Measurements from ENCODE around the gene PTPRM.
"Not testable (repeated sequence)": the region's sequence is repeated elsewhere in the genome, so short reads cannot be mapped to it uniquely, and the experiment has no call there.

Gene PTPRM

DNA sequence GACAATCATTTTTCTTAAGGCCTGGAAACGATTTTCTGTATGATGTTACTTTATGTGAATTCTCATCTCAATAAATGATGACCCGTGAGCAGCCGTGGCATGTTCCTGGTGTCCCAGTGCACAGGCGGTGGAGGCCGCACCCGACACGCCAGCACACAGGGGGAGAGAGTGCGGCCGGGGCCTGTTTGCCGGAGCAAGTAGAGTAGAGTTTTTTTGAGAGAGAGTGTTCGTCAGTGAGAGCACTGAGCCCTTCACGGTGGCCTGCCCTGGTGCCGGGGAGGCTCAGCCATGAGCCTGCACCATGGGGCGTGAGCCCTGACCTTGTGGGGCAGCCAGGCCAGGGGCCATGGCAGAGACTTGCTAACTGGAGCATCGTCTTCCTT is 839.7 kb downstream of the PTPRM start:
- DNase-seq: no peak

DNA sequence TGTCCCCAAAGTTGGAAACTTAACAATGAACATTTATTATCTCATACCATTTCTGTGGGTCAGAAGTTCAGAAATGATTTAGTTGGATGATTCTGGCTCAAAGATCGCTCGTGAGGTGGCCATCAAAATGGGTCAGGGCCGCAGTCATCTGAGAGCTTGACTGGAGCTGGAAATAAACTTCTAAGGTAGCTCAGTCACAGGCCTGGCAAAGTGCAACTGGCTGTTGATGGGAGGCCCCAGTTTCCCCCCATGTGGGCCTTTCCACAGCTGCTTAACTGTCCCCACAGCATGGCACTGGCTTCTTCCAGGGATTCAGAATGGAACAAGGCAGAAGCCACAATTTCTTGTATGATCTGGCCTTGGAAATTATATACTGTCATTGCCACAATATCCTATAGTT is 842.0 kb downstream of the PTPRM start:
- DNase-seq: no peak

DNA sequence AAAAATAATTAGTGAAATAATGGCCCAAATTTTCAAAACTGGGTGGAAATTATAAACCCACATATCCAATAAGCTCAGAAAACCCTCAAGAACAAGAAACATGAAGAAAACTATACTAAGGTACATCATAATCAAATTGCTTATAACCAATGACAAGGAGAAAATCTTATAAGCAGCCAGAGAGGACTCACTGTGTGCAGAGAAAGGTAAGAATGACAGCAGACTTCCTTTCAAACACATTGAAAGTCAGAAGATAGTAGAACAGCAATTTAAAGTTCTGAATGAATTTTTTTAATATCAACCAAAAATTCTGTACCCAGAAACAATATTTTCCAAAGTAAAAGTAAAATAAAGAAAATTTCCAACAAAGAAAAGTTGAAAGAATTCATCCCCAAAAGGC is 844.4 kb downstream of the PTPRM start:
- DNase-seq: no peak

DNA sequence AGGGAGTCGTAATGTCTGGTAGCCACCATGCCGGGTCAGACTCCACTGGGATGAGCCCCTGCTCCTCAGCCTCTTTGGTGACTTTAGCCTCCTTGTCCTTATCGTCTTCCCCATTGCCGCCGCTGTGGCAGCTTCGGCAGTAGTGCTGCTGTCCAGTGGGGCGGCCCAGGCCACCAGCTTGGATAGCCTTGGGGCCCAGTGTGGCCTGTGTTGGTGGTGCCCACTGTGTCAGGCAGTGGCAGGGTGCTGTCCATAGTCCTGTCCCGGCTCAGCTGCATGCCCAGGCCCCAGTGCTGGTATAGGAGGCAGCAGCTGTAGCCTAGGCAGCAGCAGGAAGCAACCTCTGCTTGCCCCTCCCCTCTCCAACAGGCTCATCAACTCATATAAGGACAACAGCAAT is 845.0 kb downstream of the PTPRM start:
- no peak for DNase-seq

DNA sequence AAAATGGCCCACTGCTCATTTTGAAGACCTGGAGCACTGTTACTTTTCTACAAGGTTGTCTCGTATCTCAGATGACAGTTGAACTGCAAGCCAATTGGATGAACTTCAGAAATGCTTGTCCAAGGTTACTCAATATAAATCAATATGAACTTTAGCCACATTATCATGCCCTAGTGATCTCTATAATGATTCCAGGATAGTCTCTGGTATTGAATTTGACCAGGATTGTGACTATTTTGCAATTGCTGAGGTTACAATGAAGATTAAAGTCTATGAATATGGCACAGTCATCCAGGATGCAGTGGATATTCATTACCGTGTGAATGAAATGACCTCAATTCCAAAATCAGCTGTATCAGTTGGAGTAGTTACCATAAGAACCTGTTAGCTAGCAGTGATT is 846.1 kb downstream of the PTPRM start:
- DNase-seq: no peak

DNA sequence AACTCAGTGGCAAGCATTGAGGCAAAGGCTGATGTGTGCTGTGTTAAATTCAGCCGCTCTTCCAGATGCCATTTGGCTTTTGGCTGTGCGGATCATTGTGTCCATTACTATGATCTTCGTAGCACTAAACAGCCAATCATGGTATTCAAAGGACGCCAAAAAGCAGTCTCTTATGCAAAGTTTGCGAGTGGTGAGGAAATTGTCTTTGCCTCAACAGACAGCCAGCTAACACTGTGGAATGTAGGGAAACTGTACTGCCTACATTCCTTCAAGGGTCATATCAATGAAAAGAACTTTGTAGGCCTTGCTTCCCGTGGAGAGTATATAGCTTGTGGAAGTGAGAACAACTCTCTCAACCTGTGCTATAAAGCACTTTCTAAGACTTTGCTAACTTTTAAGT is 846.6 kb downstream of the PTPRM start:
- no peak for DNase-seq

DNA sequence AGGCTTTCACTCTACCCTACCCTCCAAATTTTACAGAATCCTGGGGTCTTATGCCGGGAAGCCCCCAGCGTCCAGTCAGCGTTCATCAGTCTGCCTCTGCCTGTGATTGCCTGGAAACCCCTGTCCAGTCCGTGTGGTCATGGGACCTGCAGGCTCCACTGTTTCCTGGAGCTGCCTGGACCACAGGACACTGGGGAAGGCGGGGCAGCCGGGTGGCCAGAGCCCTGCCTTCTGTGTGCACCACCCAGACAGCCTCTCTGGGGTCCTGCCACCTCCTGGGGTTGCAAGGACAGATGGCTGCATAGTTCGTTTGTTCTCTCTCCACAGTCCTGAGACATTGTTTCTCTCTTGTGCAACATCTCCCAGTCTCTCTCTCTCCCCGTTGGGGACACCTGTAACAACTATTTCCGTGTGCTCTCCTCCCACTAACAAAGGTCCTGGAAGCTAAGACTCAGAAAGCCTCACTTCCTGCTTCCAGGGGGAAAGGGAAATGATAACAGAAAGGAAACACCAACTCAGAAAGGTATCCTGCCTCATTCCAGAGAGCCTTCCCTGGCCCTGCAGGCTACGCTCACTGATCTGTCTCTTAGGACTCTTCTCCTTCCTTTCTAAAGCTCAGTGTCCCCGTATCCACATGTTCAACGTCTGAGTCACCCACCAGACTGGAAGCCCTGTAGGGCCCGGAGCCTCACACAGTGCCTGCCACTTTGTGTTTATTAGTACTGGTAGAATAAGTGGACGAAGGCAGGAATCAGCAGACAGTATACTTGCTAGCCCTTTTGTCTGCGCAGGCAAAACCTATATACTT is 849.3 kb downstream of the PTPRM start:
- no peak for DNase-seq

DNA sequence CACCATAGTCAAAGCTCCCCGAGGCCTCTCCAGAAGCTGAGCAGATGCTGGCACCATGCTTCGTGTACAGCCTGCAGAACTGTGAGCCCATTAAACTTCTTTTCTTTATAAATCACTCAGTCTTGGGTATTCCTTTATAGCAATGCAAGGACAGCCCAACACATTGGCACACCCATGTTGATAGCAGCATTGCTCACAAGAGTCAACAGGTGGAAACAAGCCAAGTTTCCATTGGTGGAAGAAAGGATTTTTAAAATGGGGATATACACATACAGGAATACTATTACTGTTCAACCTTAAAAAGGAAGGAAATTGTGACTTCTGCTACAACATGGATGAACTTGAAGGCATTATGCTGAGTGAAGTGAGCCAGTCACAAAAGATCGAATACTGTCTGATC is 855.3 kb downstream of the PTPRM start:
- no peak for DNase-seq

DNA sequence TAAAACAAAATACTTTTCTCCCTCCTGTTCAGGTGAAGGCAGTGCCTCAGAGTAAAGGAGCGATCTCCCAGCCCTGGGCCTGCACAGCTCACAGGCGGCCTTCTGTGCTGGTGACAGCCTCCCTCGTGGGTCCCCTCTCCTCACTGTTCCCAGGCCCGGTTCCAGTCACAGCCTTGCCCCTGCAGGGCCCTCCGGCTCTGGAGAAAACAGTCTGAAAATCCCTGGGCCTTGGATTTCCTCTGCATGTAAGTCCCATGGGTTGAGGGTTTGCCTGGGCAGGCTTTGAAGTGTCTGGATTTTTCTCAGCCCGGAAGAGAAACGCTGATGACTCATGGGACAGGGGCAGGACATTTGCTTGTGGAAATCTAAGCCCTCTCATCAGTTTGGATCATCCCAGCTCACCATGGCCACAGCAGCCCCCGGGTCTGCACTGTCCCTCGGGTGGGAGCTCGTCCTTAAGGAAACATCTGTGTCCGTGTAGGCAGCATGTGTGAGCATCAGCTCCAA is 856.0 kb downstream of the PTPRM start:
- no peak for DNase-seq

DNA sequence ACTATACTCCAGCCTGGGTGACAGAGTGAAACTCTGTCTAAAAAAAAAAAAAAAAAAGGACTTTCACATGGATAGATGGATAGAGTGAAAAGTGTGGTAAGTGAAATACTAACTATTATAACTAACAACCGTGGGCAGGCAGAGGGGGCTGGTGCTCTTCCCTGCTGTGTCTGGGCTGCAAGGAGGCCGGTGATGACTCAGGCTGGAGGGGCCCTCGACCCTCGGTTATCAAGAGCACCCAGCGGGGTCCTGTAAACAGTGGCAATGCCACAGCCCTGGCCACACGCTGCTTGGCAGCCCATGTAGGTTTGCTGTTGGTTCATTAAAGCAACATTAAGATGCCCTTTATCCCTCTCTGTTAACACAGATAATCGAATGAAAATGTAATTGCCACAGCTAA is 857.4 kb downstream of the PTPRM start:
- DNase-seq: no peak

DNA sequence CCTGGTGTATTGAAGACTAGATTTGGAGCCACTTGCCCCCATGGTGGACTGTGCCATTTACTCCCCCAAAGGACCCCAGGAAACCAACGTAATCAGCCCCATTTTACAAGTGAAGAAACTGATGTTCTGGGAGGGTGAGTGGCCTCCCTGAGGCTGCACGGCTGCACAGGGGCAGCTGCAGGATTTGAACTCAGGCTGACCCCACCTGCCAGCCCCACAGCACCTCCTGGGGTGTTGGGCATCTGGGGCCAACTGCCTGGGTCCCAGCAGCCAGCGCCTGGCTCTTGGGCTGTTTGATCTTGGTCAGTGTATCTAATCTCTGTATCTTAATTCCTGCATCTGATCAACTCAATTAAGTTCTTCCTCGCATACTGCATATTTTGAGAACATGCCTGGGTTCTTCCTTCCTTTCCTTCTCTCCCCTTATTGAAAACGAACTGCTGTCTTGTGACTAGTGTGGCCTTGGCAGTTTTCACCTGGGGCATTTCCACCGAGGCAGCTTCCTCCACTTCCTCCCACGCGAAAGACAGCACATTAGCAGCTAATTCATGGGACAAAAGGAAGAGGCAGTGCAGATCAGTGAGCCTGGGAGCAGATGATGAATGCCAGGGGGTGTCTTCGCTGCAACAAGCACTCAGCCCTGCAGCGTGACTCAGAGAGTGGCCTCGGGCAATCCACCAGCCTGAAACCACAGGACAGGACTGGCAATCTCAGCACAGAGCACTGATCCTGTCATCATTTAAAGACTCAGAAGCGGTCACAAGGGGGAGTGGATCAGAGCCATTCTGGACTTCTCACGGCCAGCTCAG is 858.0 kb downstream of the PTPRM start:
- no peak for DNase-seq

DNA sequence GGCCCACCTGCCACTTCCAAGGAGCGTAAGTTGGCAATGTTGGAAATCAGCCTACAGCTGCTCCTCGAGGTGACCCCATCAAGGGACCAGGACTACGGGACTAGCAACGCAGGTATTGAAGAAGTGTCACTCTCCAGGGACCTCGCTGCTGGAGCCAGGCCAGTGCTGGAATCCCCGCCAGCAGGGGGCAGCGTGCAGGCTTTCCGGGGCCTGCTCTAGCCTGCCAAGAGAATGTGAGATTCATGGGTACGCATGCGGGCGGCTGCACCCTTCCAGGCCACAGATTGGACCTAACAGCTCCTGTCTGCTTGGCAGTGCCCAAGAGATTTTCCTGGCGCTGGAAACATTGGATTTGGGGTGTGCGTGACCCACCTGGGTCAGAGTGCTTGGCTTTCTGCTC is 859.3 kb downstream of the PTPRM start:
- DNase-seq: no peak

DNA sequence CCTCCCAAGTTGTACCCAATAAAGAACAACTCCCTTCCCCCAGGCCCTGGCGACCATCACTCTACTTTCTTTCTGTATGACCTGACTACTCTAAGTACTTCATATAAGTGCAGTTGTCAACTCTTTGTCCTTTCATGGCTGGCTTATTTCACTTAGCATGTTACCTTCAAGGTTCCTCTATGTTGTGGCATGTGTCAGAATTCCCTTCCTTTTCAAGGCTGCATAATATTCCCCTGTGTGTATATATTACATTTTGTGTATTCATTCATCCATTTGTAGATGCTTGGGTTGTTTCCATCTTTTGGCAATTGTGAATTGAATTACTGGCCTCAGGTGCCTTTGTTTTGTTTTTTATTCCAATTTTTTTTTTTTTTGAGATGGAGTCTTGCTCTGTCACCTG is 860.2 kb downstream of the PTPRM start:
- DNase-seq: no peak

DNA sequence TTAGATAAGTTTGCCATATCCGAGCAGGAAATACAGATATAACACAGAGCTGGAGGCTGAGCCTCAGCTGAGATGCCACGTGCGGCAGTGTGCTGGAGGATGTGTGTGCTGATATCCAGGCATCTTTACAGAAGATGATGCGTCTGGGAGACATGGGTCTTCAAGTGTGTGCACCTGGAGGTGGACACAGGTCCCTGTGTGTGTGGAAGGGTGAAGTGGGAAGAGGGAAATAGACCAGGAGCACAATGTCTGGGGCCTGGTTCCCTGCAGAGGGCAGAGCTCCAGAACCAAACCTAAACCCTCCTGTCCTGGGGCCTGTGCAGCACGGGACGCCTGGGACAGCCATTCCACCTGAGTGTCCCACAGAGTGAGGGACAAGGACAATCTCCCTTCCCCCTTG is 861.8 kb downstream of the PTPRM start:
- no peak for DNase-seq

DNA sequence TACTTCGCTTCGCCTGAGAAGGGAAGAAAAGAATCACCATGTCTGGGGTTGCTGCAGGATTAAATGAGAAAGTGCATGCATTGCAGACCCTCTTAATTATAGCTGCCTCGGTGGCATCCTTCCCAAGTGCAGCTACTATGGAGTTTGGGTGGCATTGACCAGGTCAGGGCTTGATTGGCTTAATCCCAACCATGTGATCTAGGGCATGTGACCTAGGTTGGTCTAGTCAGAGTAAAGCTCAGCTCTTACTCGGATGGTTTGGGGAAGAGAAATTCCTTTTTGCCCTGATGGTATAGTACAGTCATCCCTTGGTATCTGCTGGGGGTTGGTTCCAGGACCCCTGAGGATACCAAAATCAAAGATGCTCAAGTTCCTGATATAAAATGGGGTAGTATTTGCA is 863.9 kb downstream of the PTPRM start:
- no peak for DNase-seq

DNA sequence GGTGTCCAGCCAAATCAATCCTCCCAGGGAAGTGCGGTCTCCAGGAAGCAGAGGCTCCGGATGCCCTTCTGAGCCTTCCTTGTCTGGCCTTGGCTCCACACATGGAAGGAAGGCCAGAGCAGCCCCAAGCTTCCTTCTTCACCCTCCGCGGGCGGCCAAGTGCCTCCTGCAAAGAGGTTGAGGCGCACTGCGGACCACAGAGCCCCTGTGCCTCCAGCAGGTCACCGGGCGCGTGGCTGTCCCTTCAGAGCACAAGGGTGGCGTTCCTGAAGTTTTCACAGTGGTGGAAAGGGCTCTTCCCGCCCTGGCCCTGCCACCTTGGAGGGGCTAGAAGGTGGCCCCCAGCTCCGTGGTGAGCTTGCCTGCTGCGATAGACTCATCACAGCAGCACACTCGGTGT is 866.2 kb downstream of the PTPRM start:
- no peak for DNase-seq

DNA sequence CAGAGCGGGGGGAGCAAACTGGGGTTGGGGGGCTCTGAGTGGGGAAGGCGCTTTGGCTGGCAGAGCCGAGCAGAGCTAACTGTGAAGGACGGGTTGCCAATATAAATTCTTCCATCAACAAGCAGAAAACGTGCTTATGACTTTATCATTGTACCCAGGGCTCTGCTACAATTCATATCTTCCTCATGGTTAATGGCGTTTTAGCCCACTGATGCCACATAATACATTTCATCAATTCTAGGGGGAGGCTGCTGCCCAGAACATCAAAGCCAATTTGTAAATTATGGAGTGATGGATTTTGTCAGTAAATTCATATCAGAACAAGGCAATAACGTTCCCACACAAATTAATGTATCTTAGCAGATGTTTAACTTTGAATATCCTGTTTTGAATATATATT is 866.7 kb downstream of the PTPRM start:
- DNase-seq: no peak

DNA sequence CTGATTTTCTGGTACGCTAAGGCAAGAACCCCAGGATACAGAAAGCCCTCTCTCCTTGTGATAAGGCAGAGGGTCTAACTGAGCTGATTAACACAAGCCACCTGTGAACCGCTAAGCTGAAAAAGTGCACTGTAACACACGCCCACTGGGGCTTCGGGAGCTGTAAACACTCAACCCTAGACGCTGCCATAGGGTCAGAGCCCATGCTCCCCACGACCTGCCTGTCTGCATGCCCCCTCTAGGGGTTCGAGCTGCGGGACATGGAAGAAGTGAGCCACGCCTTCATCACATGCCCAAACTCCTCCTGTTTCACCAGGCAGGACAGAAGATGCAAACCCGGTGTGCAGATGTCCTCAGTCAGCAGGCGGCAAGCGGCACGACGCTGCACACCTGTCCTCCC is 868.3 kb downstream of the PTPRM start:
- no peak for DNase-seq

DNA sequence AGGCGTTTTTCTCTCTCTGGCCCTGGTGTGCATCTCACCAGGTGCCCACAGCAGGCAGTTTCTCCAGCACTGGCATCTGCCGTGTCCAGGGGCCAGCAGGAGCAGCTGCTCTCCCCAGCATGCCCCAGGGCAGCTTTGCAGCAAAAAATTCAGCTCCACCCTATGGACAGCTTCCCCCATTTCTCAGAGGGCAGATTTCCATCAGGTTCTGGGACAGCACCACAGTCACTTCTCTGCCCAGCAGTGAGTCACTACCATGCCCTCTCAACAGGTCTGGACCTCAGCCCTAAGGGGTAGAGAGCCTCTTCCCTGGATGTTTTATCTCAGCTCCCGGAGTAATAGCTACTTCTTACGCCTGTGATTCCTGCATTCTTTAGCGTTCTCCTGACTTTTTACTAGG is 871.9 kb downstream of the PTPRM start:
- no peak for DNase-seq

DNA sequence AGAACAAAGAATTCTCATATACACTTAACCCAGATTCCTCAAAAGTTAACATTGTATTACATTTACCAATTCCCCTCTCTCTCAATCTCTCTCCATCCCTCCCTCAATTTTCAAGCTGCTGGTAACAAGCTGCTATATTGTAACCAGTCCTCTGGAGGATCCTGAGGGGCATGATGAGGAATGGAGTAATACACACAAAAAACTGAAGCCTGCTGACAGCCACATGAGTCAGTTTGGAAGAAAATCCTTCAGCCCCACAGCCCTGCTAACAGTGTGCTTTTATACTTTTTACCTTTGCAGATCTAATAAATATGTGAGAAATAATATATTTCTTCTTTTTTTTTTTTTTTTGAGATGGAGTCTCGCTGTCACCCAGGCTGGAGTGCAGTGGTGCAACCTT is 876.4 kb downstream of the PTPRM start:
- DNase-seq: no peak

DNA sequence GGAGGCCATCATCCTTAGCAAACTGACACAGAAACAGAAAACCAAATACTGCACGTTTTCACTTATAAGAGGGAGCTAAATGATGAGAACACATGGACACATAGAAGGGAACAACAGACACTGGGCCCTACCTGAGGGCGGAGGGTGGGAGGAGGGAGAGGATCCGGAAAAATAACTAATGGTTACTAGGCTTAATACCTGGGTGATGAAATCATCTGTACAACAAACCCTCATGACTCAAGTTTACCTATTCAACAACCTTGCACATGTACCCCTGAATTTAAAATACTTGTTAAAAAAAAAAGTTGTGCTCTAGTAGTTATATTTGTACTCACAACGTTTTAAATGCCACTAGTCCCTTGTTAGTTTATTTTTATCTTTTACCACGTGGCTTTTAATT is 879.8 kb downstream of the PTPRM start:
- not testable (repeated sequence) for DNase-seq

DNA sequence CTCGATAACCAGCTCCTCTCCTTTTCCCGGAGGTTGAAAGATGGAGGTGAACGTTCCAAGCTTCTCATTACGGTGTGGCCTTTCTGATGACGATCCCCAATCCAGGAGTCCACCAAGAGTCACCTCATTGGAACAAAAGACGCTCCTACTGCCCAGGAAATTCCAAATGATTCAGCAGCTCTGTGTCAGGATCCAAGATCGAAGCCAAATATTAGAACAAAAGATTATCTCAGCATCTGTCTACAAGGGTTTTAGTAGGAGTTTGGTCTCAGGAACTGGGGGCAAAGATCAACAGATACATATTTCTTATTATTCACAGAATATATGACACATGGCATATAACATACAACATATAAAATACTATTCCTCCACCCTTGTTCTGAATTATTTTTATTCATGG is 881.0 kb downstream of the PTPRM start:
- DNase-seq: no peak

DNA sequence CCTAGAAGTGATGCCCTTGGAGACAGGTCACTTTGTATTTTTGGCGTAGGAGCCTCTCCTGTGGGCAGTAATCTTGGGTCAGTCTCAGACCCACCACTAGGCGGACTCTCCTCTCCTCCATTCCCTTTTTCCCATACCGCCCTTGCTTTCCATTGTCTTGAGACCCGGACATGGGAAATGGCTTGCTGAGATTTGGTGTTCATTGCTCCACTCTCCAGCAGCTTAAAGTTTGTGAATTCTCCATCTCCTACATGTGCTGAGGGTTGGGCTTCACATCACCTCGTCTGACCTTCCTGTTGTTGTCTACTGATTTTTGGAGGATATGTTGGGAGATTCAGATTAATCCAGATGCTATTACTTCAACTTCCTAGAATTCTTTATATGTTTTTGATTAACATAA is 882.9 kb downstream of the PTPRM start:
- no peak for DNase-seq

All from right kidney (tissue), 1 donor.